PC-3 (cell line): ENCODE results near the gene RPS27L. TPM values are rescaled to one million over a fixed set of nuclear protein-coding genes. Genes with fewer than 3 reads are reported as not detected.

Source experiments
- ATAC-seq: fragments of 200-7000 bp; cut with Tn5 transposase; 2 replicates; pipeline ENCODE4 v1.9.1; 2020; ENCODE audit warnings: mild to moderate bottlenecking, moderate library complexity
- BruUV-seq: library from RNA; stranded (reverse); fragments of 400-500 nt; replicated peaks from 2 replicates; lab custom pipeline; 2021; lab: Mats Ljungman, UMichigan
- CTCF ChIA-PET: fragments of 300-600 bp; sonication (Branson Sonifier 250); formaldehyde crosslinking; loops from one replicate; lab custom pipeline; 2022; ENCODE audit warnings: antibody characterized with exemption; lab: Charles Lee
- POLR2A ChIA-PET: fragments of 300-600 bp; sonication (Branson Sonifier 250); formaldehyde crosslinking; loops from one replicate; lab custom pipeline; 2022; ENCODE audit warnings: antibody characterized with exemption; ENCODE audit not compliant: unreplicated experiment; lab: Charles Lee
- DNase-seq: peaks from one replicate; pipeline ENCODE4 v3.0.0-alpha.2; 2015
- H2AFZ ChIP-seq: fragments of 300-600 bp; sonication (generic); 2 replicates; pipeline ENCODE4 v1.6.0; 2016; ENCODE audit warnings: antibody characterized with exemption, low read length
- H3F3A ChIP-seq: fragments of 300-600 bp; sonication (generic); one replicate; pipeline ENCODE4 v1.6.0; 2017; ENCODE audit warnings: antibody characterized with exemption, low read length, control low read depth, mild to moderate bottlenecking; ENCODE audit not compliant: unreplicated experiment
- H3K27ac ChIP-seq: fragments of 300-600 bp; sonication (generic); 2 replicates; pipeline ENCODE4 v1.5.1; 2016; ENCODE audit warnings: mild to moderate bottlenecking, low read length
- H3K27me3 ChIP-seq: fragments of 300-600 bp; sonication (generic); 2 replicates; pipeline ENCODE4 v1.6.1; 2016; ENCODE audit warnings: low read length, mixed read lengths
- H3K36me3 ChIP-seq: fragments of 300-600 bp; sonication (generic); 2 replicates; pipeline ENCODE4 v1.6.1; 2016; ENCODE audit warnings: low read depth, mixed run types, low read length, mixed read lengths
- H3K4me1 ChIP-seq: fragments of 300-600 bp; sonication (generic); 2 replicates; pipeline ENCODE4 v1.5.1; 2016; ENCODE audit warnings: low read length; ENCODE audit not compliant: insufficient read depth
- H3K4me2 ChIP-seq: fragments of 300-600 bp; sonication (generic); 2 replicates; pipeline ENCODE4 v1.6.0; 2016; ENCODE audit warnings: low read length
- H3K4me3 ChIP-seq: fragments of 300-600 bp; sonication (generic); 2 replicates; pipeline ENCODE4 v1.5.1; 2016; ENCODE audit warnings: mild to moderate bottlenecking, low read length, mixed read lengths
- H3K79me2 ChIP-seq: fragments of 300-600 bp; sonication (generic); 2 replicates; pipeline ENCODE4 v1.6.1; 2017; ENCODE audit warnings: low read length, mixed read lengths
- H3K9ac ChIP-seq: fragments of 300-600 bp; sonication (generic); 2 replicates; pipeline ENCODE4 v1.6.0; 2016; ENCODE audit warnings: mild to moderate bottlenecking, low read length
- H3K9me2 ChIP-seq: fragments of 300-600 bp; sonication (generic); replicated peaks from 2 replicates; pipeline ENCODE4 v1.6.1; 2016; ENCODE audit warnings: mixed run types, low read length, mixed read lengths
- H3K9me3 ChIP-seq: fragments of 300-600 bp; sonication (generic); 2 replicates; pipeline ENCODE4 v1.6.1; 2016; ENCODE audit warnings: low read length, mixed read lengths
- H4K20me1 ChIP-seq: fragments of 300-600 bp; sonication (generic); 2 replicates; pipeline ENCODE4 v1.6.1; 2016; ENCODE audit warnings: low read length, mixed read lengths
- CTCF ChIP-seq: fragments of 300-600 bp; sonication (generic); conservative IDR thresholded peaks from 2 replicates; pipeline ENCODE4 v1.5.1; 2017; ENCODE audit warnings: antibody characterized with exemption, low read depth, mild to moderate bottlenecking, low read length
- EZH2 ChIP-seq: fragments of 300-600 bp; sonication (generic); IDR thresholded peaks from one replicate; pipeline ENCODE4 v1.6.1; 2017; ENCODE audit warnings: antibody characterized with exemption, mild to moderate bottlenecking, low read length; ENCODE audit not compliant: unreplicated experiment
- EZH2phosphoT487 ChIP-seq: fragments of 300-600 bp; sonication (generic); IDR thresholded peaks from 2 replicates; pipeline ENCODE4 v1.6.1; 2018; ENCODE audit warnings: mild to moderate bottlenecking, antibody characterized with exemption, low read length, borderline replicate concordance
- intact Hi-C: fragments of 100-400 bp; cut with micrococcal nuclease; formaldehyde crosslinking; loops from 2 replicates; pipeline ENCODE4 v1.9.0; 2023
- total RNA-seq: library from RNA; depleted of rRNA; stranded (reverse); fragments of >200 nt; gene quantifications from 2 replicates; pipeline ENCODE4 v1.2.3, GENCODE V29; 2014

The RPS27L gene
- total RNA-seq, 1 experiment from 2014 or later, result 48.5 TPM

GRCh38 chr15:63181648-63182047 lies 24.4 kb upstream of the RPS27L start:
- Histone ChIP-seq H3K4me1 (peaks cover 25% of the 10 kb centered on the region), H3K36me3 (no peaks in the 10 kb centered on the region), H3K27ac (no peak overlapping the region), H2AFZ (no peak overlapping the region), H3K9me3 (no peaks in the 10 kb centered on the region), H3K9ac (no peak overlapping the region), H3K27me3 (no peaks in the 10 kb centered on the region), H3K4me3 (no peak overlapping the region), H3K4me2 (no peak overlapping the region), H3K9me2 (no peaks in the 10 kb centered on the region), H4K20me1 (no peaks in the 10 kb centered on the region), H3F3A (no peaks in the 10 kb centered on the region), H3K79me2 (no peaks in the 10 kb centered on the region)
- ChIA-PET CTCF (no interaction called here), POLR2A (no interaction called here)
- no TSS peak for BruUV-seq
- intact Hi-C loops, result no loop called here
- no peak for DNase-seq
- no peak for ATAC-seq
- TF ChIP-seq EZH2phosphoT487 (no peak), EZH2 (no peak), CTCF (no peak)

- H3K4me2 ChIP-seq, result no peak overlapping the region
- ATAC-seq (no peak), DNase-seq (no peak)
- CTCF ChIA-PET, result no interaction called here
- H3K4me3 ChIP-seq, result no peak overlapping the region
- POLR2A ChIA-PET, result no interaction called here
- H2AFZ ChIP-seq, result no peak overlapping the region
- TF ChIP-seq EZH2 (no peak), CTCF (no peak), EZH2phosphoT487 (no peak)
- no peaks in the 10 kb centered on the region for H3K79me2 ChIP-seq
- H3K27ac ChIP-seq, result no peak overlapping the region
- no peaks in the 10 kb centered on the region for H3K27me3 ChIP-seq
- H3K4me1 ChIP-seq, result peaks cover 17% of the 10 kb centered on the region
- no peaks in the 10 kb centered on the region for H4K20me1 ChIP-seq
- intact Hi-C loops, result no loop called here
- no peak overlapping the region for H3K9ac ChIP-seq
- no peaks in the 10 kb centered on the region for H3K36me3 ChIP-seq
- BruUV-seq, result no TSS peak
- H3K9me3 ChIP-seq, result no peaks in the 10 kb centered on the region
- H3K9me2 ChIP-seq, result no peaks in the 10 kb centered on the region
- H3F3A ChIP-seq, result no peaks in the 10 kb centered on the region
Observed at GRCh38 chr15:63180746-63181145, 23.5 kb upstream of the RPS27L start.

DNA sequence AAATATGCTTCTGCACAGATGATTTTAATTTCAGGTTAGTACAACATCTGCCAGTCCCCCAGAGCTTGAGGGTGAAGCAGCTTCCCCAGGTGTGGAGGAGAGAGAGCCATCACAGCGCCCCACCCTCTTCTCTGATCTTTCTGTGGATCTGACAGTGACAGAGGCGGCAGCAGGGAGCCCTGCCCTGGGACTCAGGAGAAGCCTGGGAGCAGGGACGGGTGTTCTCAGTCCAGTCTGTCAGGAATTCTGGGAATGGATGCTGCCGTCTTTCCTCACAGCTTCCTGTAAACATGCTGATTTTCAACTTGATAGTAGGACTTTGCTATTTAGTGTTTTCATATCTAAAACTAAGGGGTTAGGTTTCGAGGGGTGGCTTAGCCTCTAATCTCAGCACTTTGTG lies 20.8 kb upstream of the RPS27L start:
- no peaks in the 10 kb centered on the region for H3K27me3 ChIP-seq
- ATAC-seq, result no peak
- CTCF ChIA-PET, result no interaction called here
- H3K9me2 ChIP-seq, result no peaks in the 10 kb centered on the region
- no peak overlapping the region for H3K4me2 ChIP-seq
- H4K20me1 ChIP-seq, result no peaks in the 10 kb centered on the region
- H3K9ac ChIP-seq, result no peak overlapping the region
- intact Hi-C loops, result no loop called here
- POLR2A ChIA-PET, result no interaction called here
- no peaks in the 10 kb centered on the region for H3K79me2 ChIP-seq
- H3K27ac ChIP-seq, result no peak overlapping the region
- no peaks in the 10 kb centered on the region for H3K9me3 ChIP-seq
- DNase-seq, result no peak
- BruUV-seq, result no TSS peak
- H2AFZ ChIP-seq, result no peak overlapping the region
- peaks cover 12% of the 10 kb centered on the region for H3K4me1 ChIP-seq
- H3K4me3 ChIP-seq, result no peak overlapping the region
- H3K36me3 ChIP-seq, result no peaks in the 10 kb centered on the region
- H3F3A ChIP-seq, result no peaks in the 10 kb centered on the region
- TF ChIP-seq EZH2phosphoT487 (no peak), CTCF (no peak), EZH2 (no peak)
